Measurements from ENCODE around the gene RDX. TPM values are rescaled to one million over a fixed set of nuclear protein-coding genes. Genes with fewer than 3 reads are reported as not detected.

The RDX gene
- total and polyA plus RNA-seq, 9 of the 15 experiments (the other 6 are each of a cell fraction or from before 2014, with no cell fraction given): 35.6 to 62.1 (median 54.3) TPM

DNA sequence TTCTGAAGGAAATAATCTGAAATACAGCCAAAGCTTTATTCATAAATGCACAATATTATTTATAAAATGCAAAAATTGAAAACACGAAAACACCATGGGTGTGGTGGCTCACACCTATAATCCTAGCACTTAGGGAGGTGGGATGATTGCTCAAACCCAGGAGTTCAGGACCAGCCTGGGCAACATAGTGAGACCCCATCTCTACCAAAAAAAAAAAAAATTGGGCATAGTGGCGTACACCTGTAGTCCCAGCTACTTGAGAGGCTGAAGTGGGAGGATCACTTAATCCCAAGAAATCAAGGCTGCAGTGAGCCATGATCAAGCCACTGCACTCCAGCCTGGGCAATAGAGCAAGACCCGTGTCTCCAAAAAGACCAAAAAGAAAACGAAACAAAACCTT is 5.2 kb upstream of the RDX start:
- H2AFZ ChIP-seq (ENCODE audit: low read depth, low read length): no peak overlapping the region
- BruUV-seq (replicated peaks): no TSS peak
- H3K4me3 ChIP-seq: no peak overlapping the region
- TF ChIP-seq ZNF121 (CRISPR knock-in tag; conservative IDR thresholded peaks at IDR 0.05) (peak; percentile 92), CHD4 (IDR thresholded peaks at IDR 0.05; ENCODE audit: insufficient read depth, insufficient replicate concordance, low read depth, low read length, poor library complexity, severe bottlenecking) (no peak)
- DNase-seq (ENCODE audit: extremely low read depth in 1 of 4, low spot score in 3 of 4) (no peak), ATAC-seq (no peak), FAIRE-seq (no peak)
- ChIA-PET POLR2A (no interaction called here), CTCF (ENCODE audit: low intra/inter-chr PET ratio) (no interaction called here)
- H3K4me1 ChIP-seq (replicated peaks in 1 of 2; ENCODE audit: control insufficient read depth in 2 of 2, insufficient read depth in 2 of 2, low read length in 2 of 2): peaks cover 4 to 12% of the 10 kb centered on the region in 2 experiments; a peak in 4 of 5 replicates
- intact Hi-C loops (cut with micrococcal nuclease) (no loop called here), in situ Hi-C loops (cut with MboI) (no loop called here)
- no peaks in the 10 kb centered on the region for H3K9me3 ChIP-seq (replicated peaks; ENCODE audit: control insufficient read depth, insufficient read depth, low read depth, low read length)
- no peak overlapping the region for H3K4me2 ChIP-seq (ENCODE audit: insufficient read depth, low read length)
- no peaks in the 10 kb centered on the region for H3K79me2 ChIP-seq (ENCODE audit: control insufficient read depth, insufficient read depth, low read length)
- H3K9ac ChIP-seq (ENCODE audit: insufficient read depth in 1 of 2, low read depth in 2 of 2, low read length in 2 of 2): no peak overlapping the region
- H3K36me3 ChIP-seq (ENCODE audit: control insufficient read depth, insufficient read depth, low read length): no peaks in the 10 kb centered on the region
- no peaks in the 10 kb centered on the region for H4K20me1 ChIP-seq (replicated peaks; ENCODE audit: control insufficient read depth, insufficient read depth, low read length)
- H3K27me3 ChIP-seq (ENCODE audit: control insufficient read depth in 2 of 2, insufficient read depth in 2 of 2, low read length in 2 of 2): peaks cover 0 to 4% of the 10 kb centered on the region in 2 experiments; a peak in 1 of 5 replicates
- H3K9me1 ChIP-seq (ENCODE audit: control insufficient read depth, insufficient read depth, low read length): no peaks in the 10 kb centered on the region
- WGBS (ENCODE audit: insufficient coverage, low coverage, missing lambda C conversion rate): 77% methylated on average over 3 of the region's 4 CpGs
- H3K27ac ChIP-seq (ENCODE audit: extremely low read depth, low read depth, low read length): no peak overlapping the region

DNA sequence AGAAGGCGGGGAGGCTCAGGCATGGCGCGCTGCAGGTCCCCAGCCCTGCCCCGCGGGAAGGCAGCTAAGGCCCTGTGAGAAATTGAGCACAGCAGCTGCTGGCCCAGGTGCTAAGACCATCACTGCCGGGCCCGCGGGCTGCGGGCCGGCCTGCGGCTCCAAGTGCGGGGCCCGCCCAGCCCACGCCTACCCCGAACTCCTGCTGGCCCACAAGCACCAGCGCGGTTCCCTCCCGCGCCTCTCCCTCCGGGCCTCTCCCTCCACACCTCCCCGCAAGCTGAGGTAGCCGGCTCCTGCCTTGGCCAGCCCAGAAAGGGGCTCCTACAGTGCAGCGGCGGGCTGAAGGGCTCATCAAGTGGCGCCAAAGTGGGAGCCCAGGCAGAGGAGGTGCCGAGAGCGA is 4.6 kb upstream of the RDX start:
- peaks cover 3% of the 10 kb centered on the region for H3K79me2 ChIP-seq (ENCODE audit: control insufficient read depth, insufficient read depth, low read length)
- no peak overlapping the region for H3K9ac ChIP-seq (ENCODE audit: insufficient read depth in 1 of 2, low read depth in 2 of 2, low read length in 2 of 2)
- H2AFZ ChIP-seq (ENCODE audit: low read depth, low read length): no peak overlapping the region
- no peaks in the 10 kb centered on the region for H4K20me1 ChIP-seq (replicated peaks; ENCODE audit: control insufficient read depth, insufficient read depth, low read length)
- H3K27ac ChIP-seq (ENCODE audit: extremely low read depth, low read depth, low read length): no peak overlapping the region
- no peaks in the 10 kb centered on the region for H3K9me3 ChIP-seq (replicated peaks; ENCODE audit: control insufficient read depth, insufficient read depth, low read depth, low read length)
- peaks cover 4 to 12% of the 10 kb centered on the region in 2 experiments; a peak in 4 of 5 replicates for H3K4me1 ChIP-seq (replicated peaks in 1 of 2; ENCODE audit: control insufficient read depth in 2 of 2, insufficient read depth in 2 of 2, low read length in 2 of 2)
- no peak overlapping the region for H3K4me3 ChIP-seq
- ATAC-seq: no peak
- H3K4me2 ChIP-seq (ENCODE audit: insufficient read depth, low read length): no peak overlapping the region
- in situ Hi-C loops (cut with MboI) (no loop called here), intact Hi-C loops (cut with micrococcal nuclease) (no loop called here)
- no peak for DNase-seq (ENCODE audit: extremely low read depth in 1 of 4, low spot score in 3 of 4)
- H3K9me1 ChIP-seq (ENCODE audit: control insufficient read depth, insufficient read depth, low read length): no peaks in the 10 kb centered on the region
- CTCF ChIA-PET (ENCODE audit: low intra/inter-chr PET ratio): no interaction called here
- BruUV-seq (replicated peaks): no TSS peak
- WGBS (ENCODE audit: insufficient coverage, low coverage, missing lambda C conversion rate): 87% methylated on average over 7 of the region's 27 CpGs
- H3K36me3 ChIP-seq (ENCODE audit: control insufficient read depth, insufficient read depth, low read length): no peaks in the 10 kb centered on the region
- POLR2A ChIA-PET: no interaction called here
- H3K27me3 ChIP-seq (ENCODE audit: control insufficient read depth in 2 of 2, insufficient read depth in 2 of 2, low read length in 2 of 2): peaks cover 0 to 4% of the 10 kb centered on the region in 2 experiments; a peak in 1 of 5 replicates
- FAIRE-seq: no peak
- TF ChIP-seq, protein P1, sequence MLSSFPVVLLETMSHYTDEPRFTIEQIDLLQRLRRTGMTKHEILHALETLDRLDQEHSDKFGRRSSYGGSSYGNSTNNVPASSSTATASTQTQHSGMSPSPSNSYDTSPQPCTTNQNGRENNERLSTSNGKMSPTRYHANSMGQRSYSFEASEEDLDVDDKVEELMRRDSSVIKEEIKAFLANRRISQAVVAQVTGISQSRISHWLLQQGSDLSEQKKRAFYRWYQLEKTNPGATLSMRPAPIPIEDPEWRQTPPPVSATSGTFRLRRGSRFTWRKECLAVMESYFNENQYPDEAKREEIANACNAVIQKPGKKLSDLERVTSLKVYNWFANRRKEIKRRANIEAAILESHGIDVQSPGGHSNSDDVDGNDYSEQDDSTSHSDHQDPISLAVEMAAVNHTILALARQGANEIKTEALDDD (IDR thresholded peaks at IDR 0.05): no peak
- TF ChIP-seq ZBTB8A (IDR thresholded peaks at IDR 0.05; ENCODE audit: partially characterized antibody) (no peak), FOXA3 (CRISPR knock-in tag; conservative IDR thresholded peaks at IDR 0.05 in 1 of 2, IDR thresholded peaks at IDR 0.05 in 1 of 2) (no peak), HDAC3 (IDR thresholded peaks at IDR 0.05; ENCODE audit: borderline replicate concordance, partially characterized antibody) (no peak), U2AF2 (optimal IDR thresholded peaks at IDR 0.05; ENCODE audit: low read depth, low read length) (no peak), LARP7 (IDR thresholded peaks at IDR 0.05) (no peak), ATF1 (CRISPR knock-in tag; IDR thresholded peaks at IDR 0.05) (no peak), ATF1 (tag; IDR thresholded peaks at IDR 0.05) (no peak), ZBTB1 (CRISPR knock-in tag; IDR thresholded peaks at IDR 0.05; ENCODE audit: borderline replicate concordance, low read depth) (no peak), NEUROD1 (IDR thresholded peaks at IDR 0.05; ENCODE audit: borderline replicate concordance, low read depth, low read length, partially characterized antibody) (no peak), CBX8 (IDR thresholded peaks at IDR 0.05; ENCODE audit: borderline replicate concordance, extremely low read depth, low read depth, low read length, poor library complexity, severe bottlenecking) (no peak), POLR2AphosphoS2 (IDR thresholded peaks at IDR 0.05; ENCODE audit: low read length) (no peak)
- TF ChIP-seq, protein P2, sequence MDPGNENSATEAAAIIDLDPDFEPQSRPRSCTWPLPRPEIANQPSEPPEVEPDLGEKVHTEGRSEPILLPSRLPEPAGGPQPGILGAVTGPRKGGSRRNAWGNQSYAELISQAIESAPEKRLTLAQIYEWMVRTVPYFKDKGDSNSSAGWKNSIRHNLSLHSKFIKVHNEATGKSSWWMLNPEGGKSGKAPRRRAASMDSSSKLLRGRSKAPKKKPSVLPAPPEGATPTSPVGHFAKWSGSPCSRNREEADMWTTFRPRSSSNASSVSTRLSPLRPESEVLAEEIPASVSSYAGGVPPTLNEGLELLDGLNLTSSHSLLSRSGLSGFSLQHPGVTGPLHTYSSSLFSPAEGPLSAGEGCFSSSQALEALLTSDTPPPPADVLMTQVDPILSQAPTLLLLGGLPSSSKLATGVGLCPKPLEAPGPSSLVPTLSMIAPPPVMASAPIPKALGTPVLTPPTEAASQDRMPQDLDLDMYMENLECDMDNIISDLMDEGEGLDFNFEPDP (CRISPR knock-in tag; IDR thresholded peaks at IDR 0.05): no peak

Measured in K562 (cell line).